ENCODE measurements around the gene RFTN1.

The RFTN1 gene

GRCh38 chr3:16554126-16554525 is 40.6 kb upstream of the RFTN1 start:
- no peak for ATAC-seq
- TF ChIP-seq SNAI2 (CRISPR knock-in tag; IDR thresholded peaks at IDR 0.05) (no peak), TCF4 (CRISPR knock-in tag; IDR thresholded peaks at IDR 0.05; ENCODE audit: borderline replicate concordance) (no peak), TOX (CRISPR knock-in tag; IDR thresholded peaks at IDR 0.05; ENCODE audit: borderline replicate concordance) (no peak), CSDC2 (CRISPR knock-in tag; IDR thresholded peaks at IDR 0.05) (no peak), ZFP3 (CRISPR knock-in tag; IDR thresholded peaks at IDR 0.05) (no peak), POU6F1 (CRISPR knock-in tag; IDR thresholded peaks at IDR 0.05; ENCODE audit: borderline replicate concordance, low read depth) (no peak)

- TF ChIP-seq ESRRG (CRISPR knock-in tag; IDR thresholded peaks at IDR 0.05), result no peak
- TF ChIP-seq ZNF8 (CRISPR knock-in tag; IDR thresholded peaks at IDR 0.05), result no peak
- TF ChIP-seq ZFP30 (CRISPR knock-in tag; IDR thresholded peaks at IDR 0.05), result no peak
- TF ChIP-seq PATZ1 (CRISPR knock-in tag; IDR thresholded peaks at IDR 0.05; ENCODE audit: borderline replicate concordance), result no peak
- TF ChIP-seq ZNF565 (CRISPR knock-in tag; conservative IDR thresholded peaks at IDR 0.05; ENCODE audit: low read depth), result no peak
- TF ChIP-seq TCF4 (CRISPR knock-in tag; IDR thresholded peaks at IDR 0.05; ENCODE audit: borderline replicate concordance), result no peak
- no peak for TF ChIP-seq SNAI2 (CRISPR knock-in tag; IDR thresholded peaks at IDR 0.05)
- TF ChIP-seq CREB5 (CRISPR knock-in tag; IDR thresholded peaks at IDR 0.05; ENCODE audit: low read depth), result no peak
- no peak for TF ChIP-seq CSDC2 (CRISPR knock-in tag; IDR thresholded peaks at IDR 0.05)
- TF ChIP-seq PPARA (CRISPR knock-in tag; IDR thresholded peaks at IDR 0.05; ENCODE audit: borderline replicate concordance), result no peak
- ATAC-seq, result no peak
Measured at GRCh38 chr3:16552757-16553156, 39.3 kb upstream of the RFTN1 start.

- TF ChIP-seq ARNTL (CRISPR knock-in tag; IDR thresholded peaks at IDR 0.05; ENCODE audit: borderline replicate concordance, low read depth), result no peak
- TF ChIP-seq ZFP3 (CRISPR knock-in tag; IDR thresholded peaks at IDR 0.05), result no peak
- peak; percentile 25; the same call in 2 of the 3 replicates for ATAC-seq
Measured at GRCh38 chr3:16551342-16551976, 38.0 kb upstream of the RFTN1 start.

- TF ChIP-seq CSDC2 (CRISPR knock-in tag; IDR thresholded peaks at IDR 0.05), result no peak
- TF ChIP-seq TSHZ2 (CRISPR knock-in tag; IDR thresholded peaks at IDR 0.05), result no peak
- TF ChIP-seq ESRRG (CRISPR knock-in tag; IDR thresholded peaks at IDR 0.05), result no peak
- no peak for TF ChIP-seq ARNTL (CRISPR knock-in tag; IDR thresholded peaks at IDR 0.05; ENCODE audit: borderline replicate concordance, low read depth)
- no peak for TF ChIP-seq CSRNP3 (CRISPR knock-in tag; IDR thresholded peaks at IDR 0.05)
- no peak for TF ChIP-seq CREB5 (CRISPR knock-in tag; IDR thresholded peaks at IDR 0.05; ENCODE audit: low read depth)
- TF ChIP-seq ZC3H10 (CRISPR knock-in tag; IDR thresholded peaks at IDR 0.05), result no peak
- TF ChIP-seq ISL1 (CRISPR knock-in tag; IDR thresholded peaks at IDR 0.05), result no peak
- TF ChIP-seq RARB (CRISPR knock-in tag; IDR thresholded peaks at IDR 0.05), result no peak
- TF ChIP-seq PPARA (CRISPR knock-in tag; IDR thresholded peaks at IDR 0.05; ENCODE audit: borderline replicate concordance), result no peak
- no peak for TF ChIP-seq POU6F1 (CRISPR knock-in tag; IDR thresholded peaks at IDR 0.05; ENCODE audit: borderline replicate concordance, low read depth)
- peak; percentile 99 for ATAC-seq
Measured at GRCh38 chr3:16550676-16551341, 37.3 kb upstream of the RFTN1 start.
